Calu3 (cell line): ENCODE results near the gene COL19A1. TPM values are rescaled to one million over a fixed set of nuclear protein-coding genes. Genes with fewer than 3 reads are reported as not detected.

Experiments
- BruUV-seq: library from RNA; stranded (reverse); fragments of 400-500 nt; replicated peaks from 2 replicates; lab custom pipeline; 2021; lab: Mats Ljungman, UMichigan
- CTCF ChIA-PET: fragments of 300-600 bp; sonication (Branson Sonifier 250); formaldehyde crosslinking; loops from one replicate; lab custom pipeline; 2022; ENCODE audit warnings: antibody characterized with exemption; lab: Charles Lee
- DNase-seq: peaks from one replicate; pipeline ENCODE4 v3.0.0; 2022
- H3K27ac Mint-ChIP-seq: one replicate; pipeline ENCODE4 v1.8.0; 2022; ENCODE audit warnings: mixed read lengths; ENCODE audit not compliant: unreplicated experiment
- H3K27me3 Mint-ChIP-seq: one replicate; pipeline ENCODE4 v1.8.0; 2022; ENCODE audit warnings: mixed read lengths; ENCODE audit not compliant: unreplicated experiment
- H3K36me3 Mint-ChIP-seq: one replicate; pipeline ENCODE4 v1.8.0; 2022; ENCODE audit warnings: mild to moderate bottlenecking, moderate library complexity, mixed read lengths; ENCODE audit not compliant: insufficient read depth, unreplicated experiment
- H3K4me1 Mint-ChIP-seq: one replicate; pipeline ENCODE4 v1.8.0; 2022; ENCODE audit warnings: mild to moderate bottlenecking, low read depth, mixed read lengths; ENCODE audit not compliant: unreplicated experiment
- H3K4me3 Mint-ChIP-seq: one replicate; pipeline ENCODE4 v1.8.0; 2022; ENCODE audit warnings: mild to moderate bottlenecking, low read depth, moderate library complexity, mixed read lengths; ENCODE audit not compliant: unreplicated experiment
- H3K9me3 Mint-ChIP-seq: one replicate; pipeline ENCODE4 v1.8.0; 2022; ENCODE audit warnings: low read depth, mixed read lengths; ENCODE audit not compliant: unreplicated experiment
- intact Hi-C: fragments of 100-400 bp; cut with micrococcal nuclease; formaldehyde crosslinking; loops from one replicate; pipeline ENCODE4 v1.10.0; 2022; ENCODE audit not compliant: unreplicated experiment
- total RNA-seq: library from RNA; stranded (reverse); gene quantifications from 2 replicates; pipeline ENCODE4 v1.2.3, GENCODE V29; 2022
- TF ChIP-seq, protein P1 (sequence below): fragments of 200-600 bp; IDR thresholded peaks from one replicate; pipeline ENCODE4 v1.8.0; 2022; ENCODE audit warnings: antibody characterized with exemption; ENCODE audit not compliant: unreplicated experiment

COL19A1 gene
- total RNA-seq, 1 experiment from 2014 or later, result not detected

DNA sequence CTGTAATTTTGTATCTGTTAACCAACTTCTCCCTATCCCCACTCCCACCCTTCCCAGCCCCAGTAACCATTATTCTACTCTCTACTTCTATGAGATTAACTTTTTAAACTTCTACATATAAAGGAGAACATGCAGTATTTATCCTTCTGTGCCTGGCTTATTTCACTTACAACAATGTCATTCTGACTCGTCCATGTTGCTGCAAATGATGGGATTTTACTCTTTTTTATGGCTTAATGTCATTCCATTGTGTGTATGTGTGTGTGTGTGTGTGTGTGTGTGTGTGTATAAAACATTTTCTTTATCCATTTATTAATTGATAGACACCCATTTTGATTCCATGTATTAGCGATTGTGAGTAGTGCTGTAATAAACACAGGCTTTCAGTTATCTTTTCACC lies 76.1 kb downstream of the COL19A1 start:
- no peak for DNase-seq
- Mint-ChIP-seq H3K36me3 (no peaks in the 10 kb centered on the region), H3K9me3 (no peaks in the 10 kb centered on the region), H3K27ac (no peak overlapping the region), H3K4me3 (no peak overlapping the region), H3K27me3 (no peaks in the 10 kb centered on the region), H3K4me1 (peaks cover 4% of the 10 kb centered on the region)
- CTCF ChIA-PET, result no interaction called here
- no TSS peak for BruUV-seq
- intact Hi-C loops, result no loop called here
- TF ChIP-seq, protein P1, sequence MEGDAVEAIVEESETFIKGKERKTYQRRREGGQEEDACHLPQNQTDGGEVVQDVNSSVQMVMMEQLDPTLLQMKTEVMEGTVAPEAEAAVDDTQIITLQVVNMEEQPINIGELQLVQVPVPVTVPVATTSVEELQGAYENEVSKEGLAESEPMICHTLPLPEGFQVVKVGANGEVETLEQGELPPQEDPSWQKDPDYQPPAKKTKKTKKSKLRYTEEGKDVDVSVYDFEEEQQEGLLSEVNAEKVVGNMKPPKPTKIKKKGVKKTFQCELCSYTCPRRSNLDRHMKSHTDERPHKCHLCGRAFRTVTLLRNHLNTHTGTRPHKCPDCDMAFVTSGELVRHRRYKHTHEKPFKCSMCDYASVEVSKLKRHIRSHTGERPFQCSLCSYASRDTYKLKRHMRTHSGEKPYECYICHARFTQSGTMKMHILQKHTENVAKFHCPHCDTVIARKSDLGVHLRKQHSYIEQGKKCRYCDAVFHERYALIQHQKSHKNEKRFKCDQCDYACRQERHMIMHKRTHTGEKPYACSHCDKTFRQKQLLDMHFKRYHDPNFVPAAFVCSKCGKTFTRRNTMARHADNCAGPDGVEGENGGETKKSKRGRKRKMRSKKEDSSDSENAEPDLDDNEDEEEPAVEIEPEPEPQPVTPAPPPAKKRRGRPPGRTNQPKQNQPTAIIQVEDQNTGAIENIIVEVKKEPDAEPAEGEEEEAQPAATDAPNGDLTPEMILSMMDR, result no peak

DNA sequence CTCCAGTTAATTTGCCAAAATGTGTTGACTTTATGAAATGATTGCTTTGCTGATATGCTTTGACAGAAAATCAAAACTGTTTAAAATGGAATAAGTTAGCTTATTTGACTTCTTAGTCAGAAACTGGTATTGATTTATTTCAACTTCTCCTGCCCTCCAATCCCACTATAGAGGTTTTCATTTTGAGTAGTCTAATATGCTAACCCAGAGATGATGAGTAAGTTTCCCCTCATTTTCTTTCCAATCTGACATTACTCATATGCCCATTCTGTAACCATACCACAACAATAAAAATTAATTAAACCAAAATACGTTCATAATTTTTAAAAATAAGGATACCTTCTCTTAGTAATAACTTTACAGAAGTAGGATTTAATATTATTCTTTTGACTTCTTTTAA lies 78.8 kb downstream of the COL19A1 start:
- TF ChIP-seq, protein P1, result no peak
- Mint-ChIP-seq H3K27ac (no peak overlapping the region), H3K27me3 (no peaks in the 10 kb centered on the region), H3K4me1 (no peaks in the 10 kb centered on the region), H3K9me3 (no peaks in the 10 kb centered on the region), H3K36me3 (no peaks in the 10 kb centered on the region), H3K4me3 (no peak overlapping the region)
- intact Hi-C loops, result no loop called here
- no peak for DNase-seq
- CTCF ChIA-PET, result no interaction called here
- no TSS peak for BruUV-seq

GRCh38 chr6:69948479-69949114 lies 82.2 kb downstream of the COL19A1 start:
- H3K4me1 Mint-ChIP-seq, result no peaks in the 10 kb centered on the region
- no peaks in the 10 kb centered on the region for H3K36me3 Mint-ChIP-seq
- TF ChIP-seq, protein P1, result no peak
- no peaks in the 10 kb centered on the region for H3K9me3 Mint-ChIP-seq
- no peak overlapping the region for H3K4me3 Mint-ChIP-seq
- no peaks in the 10 kb centered on the region for H3K27me3 Mint-ChIP-seq
- intact Hi-C loops, result no loop called here
- no peak overlapping the region for H3K27ac Mint-ChIP-seq
- no peak for DNase-seq
- BruUV-seq, result no TSS peak
- CTCF ChIA-PET, result no interaction called here

DNA sequence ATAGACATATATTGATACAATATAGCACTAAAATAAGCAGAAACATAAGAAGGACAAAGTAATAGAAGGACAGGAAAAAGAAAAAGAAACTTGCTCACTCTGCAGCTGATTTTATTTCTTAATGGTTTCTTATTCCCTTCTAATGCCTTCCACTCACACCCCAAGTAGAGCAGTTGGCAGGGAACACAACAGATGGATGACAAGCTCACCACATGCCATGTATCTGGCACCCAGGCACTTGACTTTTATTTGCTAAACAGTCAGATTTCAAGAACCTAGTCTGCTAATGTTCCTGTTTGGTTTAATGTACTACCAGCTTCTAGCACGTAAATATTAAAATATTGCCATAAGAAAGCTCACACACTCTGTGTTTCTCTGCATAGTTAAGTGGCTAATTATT lies 87.1 kb downstream of the COL19A1 start:
- Mint-ChIP-seq H3K4me1 (no peaks in the 10 kb centered on the region), H3K4me3 (no peak overlapping the region), H3K36me3 (no peaks in the 10 kb centered on the region), H3K27me3 (no peaks in the 10 kb centered on the region), H3K27ac (no peak overlapping the region), H3K9me3 (no peaks in the 10 kb centered on the region)
- TF ChIP-seq, protein P1, result no peak
- intact Hi-C loops, result no loop called here
- no peak for DNase-seq
- no TSS peak for BruUV-seq
- CTCF ChIA-PET, result no interaction called here
